ENCODE results near the gene SPHK2.

The SPHK2 gene

GRCh38 chr19:48611872-48612271 lies 7.4 kb upstream of the SPHK2 start:
- Histone ChIP-seq H4K20me1 (ENCODE audit: insufficient read depth, low read length) (peaks cover 27% of the 10 kb centered on the region), H3K36me3 (replicated peaks; ENCODE audit: low read depth, low read length) (peaks cover 20% of the 10 kb centered on the region), H3K4me1 (ENCODE audit: low read length) (peaks cover 16% of the 10 kb centered on the region), H3K79me2 (ENCODE audit: low read length) (peaks cover 15% of the 10 kb centered on the region), H3K9ac (ENCODE audit: low read length) (no peak overlapping the region), H3K27me3 (ENCODE audit: low read depth, low read length) (no peaks in the 10 kb centered on the region), H3K9me3 (ENCODE audit: insufficient read depth, low read length) (no peaks in the 10 kb centered on the region), H3K4me3 (ENCODE audit: low read length) (no peak overlapping the region), H3K27ac (ENCODE audit: low read length) (no peak overlapping the region), H2AFZ (ENCODE audit: low read depth, low read length) (no peak overlapping the region), H3K4me2 (ENCODE audit: low read length) (no peak overlapping the region)
- TF ChIP-seq CTCF (IDR thresholded peaks at IDR 0.05; ENCODE audit: low read depth, low read length): no peak

GRCh38 chr19:48613024-48613851 lies 6.1 kb upstream of the SPHK2 start:
- Histone ChIP-seq H3K27ac (ENCODE audit: low read length) (no peak overlapping the region), H3K27me3 (ENCODE audit: low read depth, low read length) (no peaks in the 10 kb centered on the region), H3K4me1 (ENCODE audit: low read length) (peaks cover 28% of the 10 kb centered on the region), H3K36me3 (replicated peaks; ENCODE audit: low read depth, low read length) (peaks cover 34% of the 10 kb centered on the region), H2AFZ (ENCODE audit: low read depth, low read length) (no peak overlapping the region), H4K20me1 (ENCODE audit: insufficient read depth, low read length) (peaks cover 41% of the 10 kb centered on the region), H3K4me2 (ENCODE audit: low read length) (no peak overlapping the region), H3K9ac (ENCODE audit: low read length) (no peak overlapping the region), H3K4me3 (ENCODE audit: low read length) (no peak overlapping the region), H3K9me3 (ENCODE audit: insufficient read depth, low read length) (no peaks in the 10 kb centered on the region), H3K79me2 (ENCODE audit: low read length) (peaks cover 28% of the 10 kb centered on the region)
- TF ChIP-seq CTCF (IDR thresholded peaks at IDR 0.05; ENCODE audit: low read depth, low read length): no peak
- no peak for TF ChIP-seq EZH2phosphoT487 (IDR thresholded peaks at IDR 0.05; ENCODE audit: low read depth)

GRCh38 chr19:48613852-48614435 lies 5.4 kb upstream of the SPHK2 start:
- TF ChIP-seq CTCF (IDR thresholded peaks at IDR 0.05; ENCODE audit: low read depth, low read length) (no peak), EZH2phosphoT487 (IDR thresholded peaks at IDR 0.05; ENCODE audit: low read depth) (no peak)
- no peaks in the 10 kb centered on the region for H3K9me3 ChIP-seq (ENCODE audit: insufficient read depth, low read length)
- H3K4me2 ChIP-seq (ENCODE audit: low read length): no peak overlapping the region
- H3K27me3 ChIP-seq (ENCODE audit: low read depth, low read length): no peaks in the 10 kb centered on the region
- peaks cover 46% of the 10 kb centered on the region for H4K20me1 ChIP-seq (ENCODE audit: insufficient read depth, low read length)
- peaks cover 35% of the 10 kb centered on the region for H3K79me2 ChIP-seq (ENCODE audit: low read length)
- no peak overlapping the region for H2AFZ ChIP-seq (ENCODE audit: low read depth, low read length)
- H3K9ac ChIP-seq (ENCODE audit: low read length): no peak overlapping the region
- peaks cover 22% of the 10 kb centered on the region for H3K4me1 ChIP-seq (ENCODE audit: low read length)
- no peak overlapping the region; the same call in 1 of the 2 replicates for H3K27ac ChIP-seq (ENCODE audit: low read length)
- H3K4me3 ChIP-seq (ENCODE audit: low read length): no peak overlapping the region
- peaks cover 39% of the 10 kb centered on the region for H3K36me3 ChIP-seq (replicated peaks; ENCODE audit: low read depth, low read length)

GRCh38 chr19:48614436-48615230 lies 4.7 kb upstream of the SPHK2 start, which contains the start of gene FAM83E:
FAM83E (minus strand) TSS chr19:48615076; CDS start chr19:48613372, 1,704 bp downstream.
- H3K4me3 ChIP-seq (ENCODE audit: low read length): no peak within 1 kb of the TSS
- H2AFZ ChIP-seq (ENCODE audit: low read depth, low read length): no peak within 1 kb of the TSS
- no peaks in the 10 kb centered on the region for H3K27me3 ChIP-seq (ENCODE audit: low read depth, low read length)
- H3K27ac ChIP-seq (ENCODE audit: low read length): no peak within 1 kb of the TSS; the same call in 1 of the 2 replicates
- H3K9ac ChIP-seq (ENCODE audit: low read length): no peak within 1 kb of the TSS
- no peaks in the 10 kb centered on the region for H3K9me3 ChIP-seq (ENCODE audit: insufficient read depth, low read length)
- H3K36me3 ChIP-seq (replicated peaks; ENCODE audit: low read depth, low read length): peaks cover 39% of the 10 kb centered on the region
- H3K4me2 ChIP-seq (ENCODE audit: low read length): no peak within 1 kb of the TSS
- TF ChIP-seq EZH2phosphoT487 (IDR thresholded peaks at IDR 0.05; ENCODE audit: low read depth) (no peak), CTCF (IDR thresholded peaks at IDR 0.05; ENCODE audit: low read depth, low read length) (no peak)
- H4K20me1 ChIP-seq (ENCODE audit: insufficient read depth, low read length): peaks cover 46% of the 10 kb centered on the region
- peaks cover 38% of the 10 kb centered on the region for H3K79me2 ChIP-seq (ENCODE audit: low read length)
- peaks cover 15% of the 10 kb centered on the region for H3K4me1 ChIP-seq (ENCODE audit: low read length)
